Liver (tissue), 9 donors: ENCODE results near the gene TPST1. TPM values are rescaled to one million over a fixed set of nuclear protein-coding genes. Genes with fewer than 3 reads are reported as not detected.

ENCODE experiments used
- DNase-seq: peaks from one replicate; pipeline ENCODE4 v3.0.0-alpha.2; 2017; ENCODE audit warnings: low spot score
- H3K27ac ChIP-seq, 2 donors: one replicate each; pipeline ENCODE4 v1.7.0; 2013; ENCODE audit warnings: inconsistent platforms in 2 of 2, low read length in 2 of 2, control low read depth in 1 of 2, low read depth in 1 of 2, mild to moderate bottlenecking in 1 of 2
- H3K27me3 ChIP-seq, 4 donors: one replicate each; pipeline versions ENCODE4 v1.6.1 to v1.7.0; 2013; ENCODE audit warnings: low read length in 3 of 4, inconsistent platforms in 1 of 4, mild to moderate bottlenecking in 1 of 4, moderate library complexity in 1 of 4; ENCODE audit not compliant: control insufficient read depth in 4 of 4, insufficient read depth in 4 of 4
- H3K36me3 ChIP-seq, 4 donors: one replicate each; pipeline versions ENCODE4 v1.6.1 to v1.7.0; 2013; ENCODE audit warnings: low read length in 3 of 4, mild to moderate bottlenecking in 3 of 4, low read depth in 1 of 4, moderate library complexity in 1 of 4; ENCODE audit not compliant: control insufficient read depth in 4 of 4, insufficient read depth in 3 of 4
- H3K4me1 ChIP-seq, 4 donors: one replicate each; pipeline versions ENCODE4 v1.6.1 to v1.7.0; 2013; ENCODE audit warnings: low read length in 3 of 4, mild to moderate bottlenecking in 3 of 4, moderate library complexity in 1 of 4; ENCODE audit not compliant: control insufficient read depth in 4 of 4, insufficient read depth in 4 of 4
- H3K4me3 ChIP-seq, 3 donors: one replicate each; pipeline versions ENCODE4 v1.6.1 to v1.7.0; 2013; ENCODE audit warnings: low read length in 3 of 3, control low read depth in 1 of 3, low read depth in 1 of 3, mild to moderate bottlenecking in 1 of 3
- H3K9ac ChIP-seq, 2 donors: one replicate each; pipeline ENCODE4 v1.7.0; 2013; ENCODE audit warnings: low read length in 2 of 2, mild to moderate bottlenecking in 2 of 2, moderate library complexity in 2 of 2, control low read depth in 1 of 2, low read depth in 1 of 2
- H3K9me3 ChIP-seq, 4 donors: one replicate each; pipeline versions ENCODE4 v1.6.1 to v1.7.0; 2013; ENCODE audit warnings: low read length in 3 of 4; ENCODE audit not compliant: control insufficient read depth in 4 of 4
- EGR1 ChIP-seq, 2 donors: IDR thresholded peaks; 2 replicates each; pipeline ENCODE4 v1.6.1; 2016 to 2018; ENCODE audit warnings: antibody characterized with exemption in 2 of 2, low read depth in 2 of 2
- FOXA1 ChIP-seq: IDR thresholded peaks from 2 replicates; pipeline ENCODE4 v1.6.1; 2016; ENCODE audit warnings: antibody characterized with exemption
- FOXA2 ChIP-seq: IDR thresholded peaks from 2 replicates; pipeline ENCODE4 v1.6.1; 2016; ENCODE audit warnings: antibody characterized with exemption
- GABPA ChIP-seq, 2 donors: IDR thresholded peaks in 1 of 2; conservative IDR thresholded peaks in 1 of 2; 2 replicates each; pipeline ENCODE4 v1.6.1; 2016; ENCODE audit warnings: antibody characterized with exemption in 2 of 2, mild to moderate bottlenecking in 1 of 2, moderate library complexity in 1 of 2
- HNF4A ChIP-seq, 2 donors: conservative IDR thresholded peaks; 2 replicates each; pipeline ENCODE4 v1.6.1; 2016; ENCODE audit warnings: antibody characterized with exemption in 2 of 2, mild to moderate bottlenecking in 2 of 2
- HNF4G ChIP-seq: IDR thresholded peaks from 2 replicates; pipeline ENCODE4 v1.6.1; 2016; ENCODE audit warnings: antibody characterized with exemption
- JUND ChIP-seq, 2 donors: IDR thresholded peaks; 2 replicates each; pipeline ENCODE4 v1.6.1; 2016; ENCODE audit warnings: antibody characterized with exemption in 2 of 2
- NR2F2 ChIP-seq: IDR thresholded peaks from 2 replicates; pipeline ENCODE4 v1.6.1; 2016; ENCODE audit warnings: antibody characterized with exemption
- RAD21 ChIP-seq, 2 donors: IDR thresholded peaks; 2 replicates each; pipeline ENCODE4 v1.6.1; 2016; ENCODE audit warnings: antibody characterized with exemption in 2 of 2, mild to moderate bottlenecking in 2 of 2
- RXRA ChIP-seq, 2 donors: IDR thresholded peaks; 2 replicates each; pipeline ENCODE4 v1.6.1; 2017 to 2018; ENCODE audit warnings: antibody characterized with exemption in 2 of 2, mild to moderate bottlenecking in 1 of 2
- SP1 ChIP-seq: IDR thresholded peaks from 2 replicates; pipeline ENCODE4 v1.6.1; 2018; ENCODE audit warnings: antibody characterized with exemption, mild to moderate bottlenecking
- TAF1 ChIP-seq: conservative IDR thresholded peaks from 2 replicates; pipeline ENCODE4 v1.6.1; 2016; ENCODE audit warnings: antibody characterized with exemption, mild to moderate bottlenecking
- WGBS: extraction: QIAGEN DNeasy Blood & Tissue Kit; methylation state at CpG from one replicate; pipeline ENCODE4 v1.1.7; 2013; 5-methylcytosine and 5-hydroxymethylcytosine counted together
- polyA plus RNA-seq, 2 donors: library from polyadenylated mRNA; stranded (reverse) in 1 of 2; unstranded in 1 of 2; fragments of 200-250 nt in 1 of 2; fragments of >200 nt in 1 of 2; fragmentation: Nextera tagmentation in 1 of 2; extraction: Ambion mirVana in 1 of 2; gene quantifications; one replicate each; pipeline versions ENCODE4 v1.2.1 to v1.2.3, GENCODE V29; 2013 to 2015
- total RNA-seq, 2 donors: library from RNA; depleted of rRNA; stranded (reverse); fragments of >200 nt; gene quantifications; one replicate each; pipeline ENCODE4 v1.2.3, GENCODE V29; 2014
- TF ChIP-seq, protein P1 (sequence below): IDR thresholded peaks from 2 replicates; pipeline ENCODE4 v1.6.1; 2016; ENCODE audit warnings: antibody characterized with exemption
- TF ChIP-seq, protein P2 (sequence below): IDR thresholded peaks from 2 replicates; pipeline ENCODE4 v1.6.1; 2016; ENCODE audit warnings: antibody characterized with exemption
- TF ChIP-seq, protein P3 (sequence below): IDR thresholded peaks from 2 replicates; pipeline ENCODE4 v1.6.1; 2016; ENCODE audit warnings: antibody characterized with exemption
- TF ChIP-seq, protein P4 (sequence below): IDR thresholded peaks from 2 replicates; pipeline ENCODE4 v1.6.1; 2016; ENCODE audit warnings: antibody characterized with exemption, mild to moderate bottlenecking
- donor health status: healthy.
- donor health status: healthy.
- donor health status: healthy.
- donor health status: healthy.
- donor health status: healthy.

The TPST1 gene
- total and polyA plus RNA-seq, 4 donors, result 23.8 to 62.5 (median 25.7) TPM

DNA sequence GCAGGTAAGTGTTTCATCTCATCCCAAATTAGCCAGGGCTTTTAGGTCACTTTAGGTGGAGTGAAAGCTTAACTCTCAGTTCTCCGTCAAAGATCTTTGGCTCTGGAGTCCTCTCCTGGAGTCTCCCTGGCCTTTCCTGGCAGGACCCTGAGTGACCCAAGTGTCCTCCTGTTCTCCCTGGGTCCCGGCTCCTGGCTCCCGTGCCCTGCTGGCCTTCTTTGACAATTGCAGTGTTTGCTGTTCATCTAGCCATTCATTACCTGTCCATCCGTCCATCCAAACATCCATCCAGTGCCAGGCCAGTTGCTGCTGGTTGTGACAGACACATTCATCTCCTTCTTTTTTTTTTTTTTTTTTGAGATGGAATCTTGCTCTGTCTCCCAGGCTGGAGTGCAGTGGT is 6.2 kb upstream of the TPST1 start:
- no peak overlapping the region for H3K4me3 ChIP-seq
- 62% methylated on average over 4 of the region's 4 CpGs for WGBS
- no peaks in the 10 kb centered on the region for H3K36me3 ChIP-seq
- H3K4me1 ChIP-seq, result peaks cover 0 to 4% (median 0%) of the 10 kb centered on the region in 4 donors
- H3K9ac ChIP-seq, result no peak overlapping the region
- no peaks in the 10 kb centered on the region for H3K9me3 ChIP-seq
- no peaks in the 10 kb centered on the region for H3K27me3 ChIP-seq
- no peak for TF ChIP-seq EGR1 (IDR thresholded peaks at IDR 0.05; ENCODE audit: low read depth in 2 of 2)
- TF ChIP-seq HNF4A (conservative IDR thresholded peaks at IDR 0.05), result no peak
- peak in 1 of 2 donors; percentile 19 for TF ChIP-seq RAD21 (IDR thresholded peaks at IDR 0.05)
- TF ChIP-seq FOXA2, result no peak
- no peak overlapping the region for H3K27ac ChIP-seq
- no peak for DNase-seq

DNA sequence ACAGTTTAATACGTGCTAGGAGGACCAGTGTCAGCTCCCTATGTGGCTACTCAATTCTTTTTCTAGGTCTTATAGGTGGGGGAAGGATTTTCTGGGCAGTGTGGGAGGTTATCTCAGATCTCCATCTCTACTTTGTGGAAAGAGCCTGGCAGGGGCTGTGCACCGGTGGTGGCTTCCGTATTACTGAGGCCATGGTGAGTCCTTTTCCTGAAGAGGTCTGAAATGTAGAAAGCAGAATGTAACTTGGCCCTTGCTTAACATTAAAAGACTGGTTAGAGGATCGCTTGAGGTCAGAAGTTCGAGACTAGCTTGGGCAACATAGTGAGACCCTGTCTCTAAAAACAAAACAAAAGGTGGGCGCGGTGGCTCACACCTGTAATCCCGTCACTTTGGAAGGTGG is 2.7 kb upstream of the TPST1 start:
- Histone ChIP-seq H3K9ac (no peak overlapping the region), H3K27me3 (no peaks in the 10 kb centered on the region), H3K4me1 (peaks cover 0 to 19% (median 3%) of the 10 kb centered on the region in 4 donors), H3K4me3 (no peak overlapping the region), H3K9me3 (no peaks in the 10 kb centered on the region), H3K27ac (no peak overlapping the region), H3K36me3 (no peaks in the 10 kb centered on the region)
- DNase-seq, result no peak
- WGBS, result 77% methylated on average over 8 of the region's 8 CpGs
- TF ChIP-seq SP1 (no peak), HNF4A (conservative IDR thresholded peaks at IDR 0.05) (no peak), TAF1 (no peak), NR2F2 (no peak), FOXA2 (no peak), EGR1 (IDR thresholded peaks at IDR 0.05; ENCODE audit: low read depth in 2 of 2) (no peak), JUND (IDR thresholded peaks at IDR 0.05) (no peak), HNF4G (no peak), GABPA (IDR thresholded peaks at IDR 0.05 in 1 of 2, conservative IDR thresholded peaks at IDR 0.05 in 1 of 2) (no peak), FOXA1 (no peak), RXRA (IDR thresholded peaks at IDR 0.05) (no peak)
- TF ChIP-seq, protein P1, sequence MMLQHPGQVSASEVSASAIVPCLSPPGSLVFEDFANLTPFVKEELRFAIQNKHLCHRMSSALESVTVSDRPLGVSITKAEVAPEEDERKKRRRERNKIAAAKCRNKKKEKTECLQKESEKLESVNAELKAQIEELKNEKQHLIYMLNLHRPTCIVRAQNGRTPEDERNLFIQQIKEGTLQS, result no peak
- TF ChIP-seq, protein P2, sequence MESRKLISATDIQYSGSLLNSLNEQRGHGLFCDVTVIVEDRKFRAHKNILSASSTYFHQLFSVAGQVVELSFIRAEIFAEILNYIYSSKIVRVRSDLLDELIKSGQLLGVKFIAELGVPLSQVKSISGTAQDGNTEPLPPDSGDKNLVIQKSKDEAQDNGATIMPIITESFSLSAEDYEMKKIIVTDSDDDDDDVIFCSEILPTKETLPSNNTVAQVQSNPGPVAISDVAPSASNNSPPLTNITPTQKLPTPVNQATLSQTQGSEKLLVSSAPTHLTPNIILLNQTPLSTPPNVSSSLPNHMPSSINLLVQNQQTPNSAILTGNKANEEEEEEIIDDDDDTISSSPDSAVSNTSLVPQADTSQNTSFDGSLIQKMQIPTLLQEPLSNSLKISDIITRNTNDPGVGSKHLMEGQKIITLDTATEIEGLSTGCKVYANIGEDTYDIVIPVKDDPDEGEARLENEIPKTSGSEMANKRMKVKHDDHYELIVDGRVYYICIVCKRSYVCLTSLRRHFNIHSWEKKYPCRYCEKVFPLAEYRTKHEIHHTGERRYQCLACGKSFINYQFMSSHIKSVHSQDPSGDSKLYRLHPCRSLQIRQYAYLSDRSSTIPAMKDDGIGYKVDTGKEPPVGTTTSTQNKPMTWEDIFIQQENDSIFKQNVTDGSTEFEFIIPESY, result no peak
- TF ChIP-seq, protein P3, sequence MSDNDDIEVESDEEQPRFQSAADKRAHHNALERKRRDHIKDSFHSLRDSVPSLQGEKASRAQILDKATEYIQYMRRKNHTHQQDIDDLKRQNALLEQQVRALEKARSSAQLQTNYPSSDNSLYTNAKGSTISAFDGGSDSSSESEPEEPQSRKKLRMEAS, result no peak

DNA sequence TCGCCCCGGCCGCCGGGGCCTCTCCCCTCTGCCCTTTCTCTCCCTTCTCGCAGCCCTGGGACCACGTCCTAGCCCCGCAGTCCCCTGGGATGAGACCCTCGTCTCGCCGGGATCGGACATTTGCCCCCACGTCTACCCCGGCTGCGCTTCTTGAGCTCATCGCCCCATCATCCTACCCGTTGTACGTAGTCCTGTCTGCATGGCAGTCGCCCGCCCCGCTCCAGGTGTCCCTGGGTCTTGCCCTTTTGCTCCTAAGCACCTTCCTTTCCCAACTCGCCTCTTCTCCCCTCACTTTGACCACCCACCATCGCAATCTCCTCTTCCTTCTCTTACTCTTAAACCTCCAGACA is 582 bp downstream of the TPST1 start:
- 3% methylated on average over 22 of the region's 22 CpGs for WGBS
- Histone ChIP-seq H3K27me3 (no peaks in the 10 kb centered on the region), H3K9ac (peak overlapping the region; percentile 75 to 84), H3K36me3 (peaks cover 0 to 6% (median 0%) of the 10 kb centered on the region in 4 donors), H3K4me3 (peak overlapping the region; percentile 81 to 98 (median 84)), H3K27ac (peak overlapping the region; percentile 91), H3K4me1 (peaks cover 0 to 26% (median 3%) of the 10 kb centered on the region in 4 donors), H3K9me3 (no peaks in the 10 kb centered on the region)
- DNase-seq, result no peak
- no peak for TF ChIP-seq RAD21 (IDR thresholded peaks at IDR 0.05)
- TF ChIP-seq, protein P2, result no peak
- TF ChIP-seq, protein P4, sequence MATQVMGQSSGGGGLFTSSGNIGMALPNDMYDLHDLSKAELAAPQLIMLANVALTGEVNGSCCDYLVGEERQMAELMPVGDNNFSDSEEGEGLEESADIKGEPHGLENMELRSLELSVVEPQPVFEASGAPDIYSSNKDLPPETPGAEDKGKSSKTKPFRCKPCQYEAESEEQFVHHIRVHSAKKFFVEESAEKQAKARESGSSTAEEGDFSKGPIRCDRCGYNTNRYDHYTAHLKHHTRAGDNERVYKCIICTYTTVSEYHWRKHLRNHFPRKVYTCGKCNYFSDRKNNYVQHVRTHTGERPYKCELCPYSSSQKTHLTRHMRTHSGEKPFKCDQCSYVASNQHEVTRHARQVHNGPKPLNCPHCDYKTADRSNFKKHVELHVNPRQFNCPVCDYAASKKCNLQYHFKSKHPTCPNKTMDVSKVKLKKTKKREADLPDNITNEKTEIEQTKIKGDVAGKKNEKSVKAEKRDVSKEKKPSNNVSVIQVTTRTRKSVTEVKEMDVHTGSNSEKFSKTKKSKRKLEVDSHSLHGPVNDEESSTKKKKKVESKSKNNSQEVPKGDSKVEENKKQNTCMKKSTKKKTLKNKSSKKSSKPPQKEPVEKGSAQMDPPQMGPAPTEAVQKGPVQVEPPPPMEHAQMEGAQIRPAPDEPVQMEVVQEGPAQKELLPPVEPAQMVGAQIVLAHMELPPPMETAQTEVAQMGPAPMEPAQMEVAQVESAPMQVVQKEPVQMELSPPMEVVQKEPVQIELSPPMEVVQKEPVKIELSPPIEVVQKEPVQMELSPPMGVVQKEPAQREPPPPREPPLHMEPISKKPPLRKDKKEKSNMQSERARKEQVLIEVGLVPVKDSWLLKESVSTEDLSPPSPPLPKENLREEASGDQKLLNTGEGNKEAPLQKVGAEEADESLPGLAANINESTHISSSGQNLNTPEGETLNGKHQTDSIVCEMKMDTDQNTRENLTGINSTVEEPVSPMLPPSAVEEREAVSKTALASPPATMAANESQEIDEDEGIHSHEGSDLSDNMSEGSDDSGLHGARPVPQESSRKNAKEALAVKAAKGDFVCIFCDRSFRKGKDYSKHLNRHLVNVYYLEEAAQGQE, result no peak
- TF ChIP-seq FOXA2, result no peak
- no peak for TF ChIP-seq HNF4A (conservative IDR thresholded peaks at IDR 0.05)
- TF ChIP-seq HNF4G, result no peak
- TF ChIP-seq RXRA (IDR thresholded peaks at IDR 0.05), result no peak
- TF ChIP-seq, protein P1, result no peak
- no peak for TF ChIP-seq SP1
